Measurements from ENCODE around the gene ELANE.

DNA sequence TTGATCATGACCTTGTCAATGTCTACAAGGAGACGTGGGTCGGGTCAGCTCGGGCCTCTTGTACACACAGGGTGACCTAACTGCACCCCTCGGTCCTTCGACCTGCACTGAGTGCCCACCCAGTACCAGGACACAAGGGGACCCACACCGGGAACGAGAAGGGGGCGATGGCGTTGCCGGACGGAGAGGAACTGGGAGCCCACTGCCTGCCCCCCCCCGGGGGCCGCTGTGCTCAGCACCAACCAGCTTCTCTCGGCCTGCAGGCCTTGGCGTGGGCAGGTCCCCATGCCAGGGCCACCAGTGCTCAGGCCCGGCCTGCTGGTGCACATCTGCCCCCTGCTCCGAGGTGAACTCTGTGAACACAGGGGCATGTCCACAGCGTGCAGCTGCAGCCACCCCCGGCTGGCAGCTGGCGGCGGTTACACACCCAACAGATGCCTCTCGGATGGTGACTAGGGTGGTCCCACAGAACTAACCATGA lies 21.5 kb downstream of the ELANE start:
- TF ChIP-seq, protein P1, sequence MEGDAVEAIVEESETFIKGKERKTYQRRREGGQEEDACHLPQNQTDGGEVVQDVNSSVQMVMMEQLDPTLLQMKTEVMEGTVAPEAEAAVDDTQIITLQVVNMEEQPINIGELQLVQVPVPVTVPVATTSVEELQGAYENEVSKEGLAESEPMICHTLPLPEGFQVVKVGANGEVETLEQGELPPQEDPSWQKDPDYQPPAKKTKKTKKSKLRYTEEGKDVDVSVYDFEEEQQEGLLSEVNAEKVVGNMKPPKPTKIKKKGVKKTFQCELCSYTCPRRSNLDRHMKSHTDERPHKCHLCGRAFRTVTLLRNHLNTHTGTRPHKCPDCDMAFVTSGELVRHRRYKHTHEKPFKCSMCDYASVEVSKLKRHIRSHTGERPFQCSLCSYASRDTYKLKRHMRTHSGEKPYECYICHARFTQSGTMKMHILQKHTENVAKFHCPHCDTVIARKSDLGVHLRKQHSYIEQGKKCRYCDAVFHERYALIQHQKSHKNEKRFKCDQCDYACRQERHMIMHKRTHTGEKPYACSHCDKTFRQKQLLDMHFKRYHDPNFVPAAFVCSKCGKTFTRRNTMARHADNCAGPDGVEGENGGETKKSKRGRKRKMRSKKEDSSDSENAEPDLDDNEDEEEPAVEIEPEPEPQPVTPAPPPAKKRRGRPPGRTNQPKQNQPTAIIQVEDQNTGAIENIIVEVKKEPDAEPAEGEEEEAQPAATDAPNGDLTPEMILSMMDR (IDR thresholded peaks at IDR 0.05), result no peak
- no peak for TF ChIP-seq POLR2A (IDR thresholded peaks at IDR 0.05)
